ENCODE results near the gene GPC5. TPM values are rescaled to one million over a fixed set of nuclear protein-coding genes. Genes with fewer than 3 reads are reported as not detected.

Gene GPC5
- total RNA-seq, 1 experiment from 2014 or later, result 0.15 TPM

GRCh38 chr13:92460479-92460878 is 1062.1 kb downstream of the GPC5 start:
- no peak overlapping the region for H3K4ac ChIP-seq (ENCODE audit: low read depth, low read length)
- no peak overlapping the region for H3K56ac ChIP-seq (ENCODE audit: insufficient read length, low read depth, low read length)
- no peaks in the 10 kb centered on the region for H3K79me1 ChIP-seq (ENCODE audit: insufficient read depth, low read depth, low read length, poor library complexity, severe bottlenecking)
- no peak overlapping the region for H2BK12ac ChIP-seq (ENCODE audit: insufficient read length, low read depth, low read length)
- H3K9me3 ChIP-seq (ENCODE audit: control insufficient read depth, low read depth, low read length), result no peaks in the 10 kb centered on the region
- Mint-ChIP-seq H3K27me3 (ENCODE audit: low read depth) (peaks cover 14% of the 10 kb centered on the region), H3K9me3 (no peaks in the 10 kb centered on the region), H3K4me3 (no peak overlapping the region), H3K36me3 (ENCODE audit: insufficient read depth in 1 of 3, low read depth in 3 of 3) (no peaks in the 10 kb centered on the region), H3K27ac (no peak overlapping the region), H3K4me1 (no peaks in the 10 kb centered on the region)
- no peak overlapping the region for H2BK120ac ChIP-seq (ENCODE audit: low read depth, low read length, poor library complexity, severe bottlenecking)
- H4K20me1 ChIP-seq (ENCODE audit: control insufficient read depth, insufficient read depth, insufficient read length), result no peaks in the 10 kb centered on the region
- H3K9ac ChIP-seq (ENCODE audit: extremely low read depth, insufficient read length, low read length), result no peak overlapping the region
- no peaks in the 10 kb centered on the region for H3K4me1 ChIP-seq (ENCODE audit: insufficient read depth, low read length)
- H4K91ac ChIP-seq (ENCODE audit: insufficient read length, low read depth, low read length), result no peak overlapping the region
- no peak for DNase-seq
- no peak overlapping the region for H3K23ac ChIP-seq (ENCODE audit: insufficient read length, low read depth, low read length)
- no peak overlapping the region for H4K8ac ChIP-seq (replicated peaks; ENCODE audit: insufficient read length, low read depth, low read length)
- H4K5ac ChIP-seq (ENCODE audit: insufficient read length, low read depth, low read length), result no peak overlapping the region
- no peaks in the 10 kb centered on the region for H3K27me3 ChIP-seq (ENCODE audit: insufficient read depth, low read length)
- no peak overlapping the region for H2AFZ ChIP-seq (ENCODE audit: low read length)
- H3K4me2 ChIP-seq (ENCODE audit: insufficient read depth, insufficient read length, low read length), result no peak overlapping the region
- H3K23me2 ChIP-seq (ENCODE audit: insufficient read length, low read depth, low read length, poor library complexity, severe bottlenecking), result no peaks in the 10 kb centered on the region
- no peak overlapping the region for H2BK20ac ChIP-seq (ENCODE audit: low read depth, low read length, poor library complexity, severe bottlenecking)
- no peak overlapping the region for H3T11ph ChIP-seq (ENCODE audit: low read length)
- H3K18ac ChIP-seq (ENCODE audit: insufficient read length, low read depth, low read length), result no peak overlapping the region
- no peak overlapping the region for H2AK5ac ChIP-seq (ENCODE audit: insufficient read length, low read length)
- no peak for TF ChIP-seq CTCF (conservative IDR thresholded peaks at IDR 0.05)
- H2BK5ac ChIP-seq (ENCODE audit: insufficient read length, low read length), result no peak overlapping the region
- H2BK15ac ChIP-seq (ENCODE audit: low read depth, low read length), result no peak overlapping the region
- no peak overlapping the region for H3K14ac ChIP-seq (ENCODE audit: insufficient read depth, low read length)
- no peaks in the 10 kb centered on the region for H3K79me2 ChIP-seq (ENCODE audit: insufficient read depth, low read length)
- H3K27ac ChIP-seq (ENCODE audit: insufficient read length, low read depth, low read length), result no peak overlapping the region

Data from H9 (cell line).